Measurements from ENCODE around the gene LRRTM4. TPM values are rescaled to one million over a fixed set of nuclear protein-coding genes. Genes with fewer than 3 reads are reported as not detected.
"Not testable (repeated sequence)": the region's sequence is repeated elsewhere in the genome, so short reads cannot be mapped to it uniquely, and the experiment has no call there.

LRRTM4 gene
- total RNA-seq, 4 donors from 2014 or later = 0.51 TPM; not detected in 3

DNA sequence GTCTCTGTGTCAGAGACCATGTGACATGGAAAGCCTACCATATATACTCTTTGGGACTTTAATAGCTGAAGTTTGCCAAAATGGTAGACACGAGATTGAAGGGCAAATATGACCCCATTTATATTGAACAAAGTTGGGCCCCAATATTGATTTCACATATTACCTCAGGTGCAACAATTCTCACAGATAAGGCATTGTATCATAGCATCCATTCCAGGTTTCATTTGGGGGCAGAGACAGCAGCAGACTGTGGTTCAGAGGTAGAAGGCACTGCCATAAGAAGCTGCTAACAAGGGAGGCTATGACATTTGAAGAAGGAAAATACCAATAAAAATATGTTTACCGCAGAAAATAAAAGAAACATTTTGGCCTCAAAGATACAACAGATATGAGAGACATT is 419.2 kb downstream of the LRRTM4 start:
- intact Hi-C loops (cut with DNase I; ENCODE audit: low total_unique reads) = no loop called here
- 70 to 75% methylated on average over 2 of the region's 2 CpGs for WGBS, 2 donors
- no peak for DNase-seq (ENCODE audit: low spot score in 2 of 2)
- H3K4me3 ChIP-seq (ENCODE audit: low read depth, poor library complexity, severe bottlenecking) = no peak overlapping the region
- no peak for TF ChIP-seq POLR2A (IDR thresholded peaks at IDR 0.05)
- TF ChIP-seq, protein P1, sequence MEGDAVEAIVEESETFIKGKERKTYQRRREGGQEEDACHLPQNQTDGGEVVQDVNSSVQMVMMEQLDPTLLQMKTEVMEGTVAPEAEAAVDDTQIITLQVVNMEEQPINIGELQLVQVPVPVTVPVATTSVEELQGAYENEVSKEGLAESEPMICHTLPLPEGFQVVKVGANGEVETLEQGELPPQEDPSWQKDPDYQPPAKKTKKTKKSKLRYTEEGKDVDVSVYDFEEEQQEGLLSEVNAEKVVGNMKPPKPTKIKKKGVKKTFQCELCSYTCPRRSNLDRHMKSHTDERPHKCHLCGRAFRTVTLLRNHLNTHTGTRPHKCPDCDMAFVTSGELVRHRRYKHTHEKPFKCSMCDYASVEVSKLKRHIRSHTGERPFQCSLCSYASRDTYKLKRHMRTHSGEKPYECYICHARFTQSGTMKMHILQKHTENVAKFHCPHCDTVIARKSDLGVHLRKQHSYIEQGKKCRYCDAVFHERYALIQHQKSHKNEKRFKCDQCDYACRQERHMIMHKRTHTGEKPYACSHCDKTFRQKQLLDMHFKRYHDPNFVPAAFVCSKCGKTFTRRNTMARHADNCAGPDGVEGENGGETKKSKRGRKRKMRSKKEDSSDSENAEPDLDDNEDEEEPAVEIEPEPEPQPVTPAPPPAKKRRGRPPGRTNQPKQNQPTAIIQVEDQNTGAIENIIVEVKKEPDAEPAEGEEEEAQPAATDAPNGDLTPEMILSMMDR (IDR thresholded peaks at IDR 0.05) = no peak

DNA sequence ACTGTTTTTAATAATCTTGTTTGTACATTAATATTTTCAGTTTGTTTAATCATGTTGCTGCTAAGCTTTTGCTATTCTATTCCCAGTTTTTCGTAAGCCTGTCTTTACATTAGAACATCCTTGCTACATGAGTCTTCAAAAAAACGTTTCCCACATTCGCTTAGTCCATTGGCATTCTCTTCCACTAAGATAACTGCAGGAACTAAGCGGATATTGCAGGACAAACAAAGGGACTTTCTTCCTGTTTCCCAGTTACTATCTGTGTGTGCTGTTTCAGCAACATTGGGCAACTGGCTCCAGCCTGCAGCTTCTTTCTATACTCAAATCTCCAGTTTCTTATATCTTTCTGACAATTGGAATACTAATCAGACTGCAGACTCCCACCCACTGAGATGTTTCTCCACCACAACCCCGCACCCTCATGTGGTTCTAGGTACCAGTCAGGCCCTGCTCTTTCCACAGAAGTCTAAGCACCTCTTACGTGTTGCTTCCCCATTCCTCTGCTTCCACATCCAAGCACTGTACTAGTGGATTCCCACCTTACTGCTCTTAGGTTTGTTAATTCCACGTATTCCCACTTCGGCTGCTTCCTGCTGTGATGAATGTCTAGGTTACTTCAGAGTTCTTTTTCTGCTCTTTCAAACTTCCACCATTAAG is 420.3 kb downstream of the LRRTM4 start:
- H3K4me3 ChIP-seq (ENCODE audit: low read depth, poor library complexity, severe bottlenecking) = no peak overlapping the region
- intact Hi-C loops (cut with DNase I; ENCODE audit: low total_unique reads) = no loop called here
- TF ChIP-seq, protein P1 (IDR thresholded peaks at IDR 0.05) = no peak
- TF ChIP-seq POLR2A (IDR thresholded peaks at IDR 0.05) = no peak
- 85 to 86% methylated on average over 8 of the region's 8 CpGs for WGBS, 2 donors
- DNase-seq (ENCODE audit: low spot score in 2 of 2) = no peak

DNA sequence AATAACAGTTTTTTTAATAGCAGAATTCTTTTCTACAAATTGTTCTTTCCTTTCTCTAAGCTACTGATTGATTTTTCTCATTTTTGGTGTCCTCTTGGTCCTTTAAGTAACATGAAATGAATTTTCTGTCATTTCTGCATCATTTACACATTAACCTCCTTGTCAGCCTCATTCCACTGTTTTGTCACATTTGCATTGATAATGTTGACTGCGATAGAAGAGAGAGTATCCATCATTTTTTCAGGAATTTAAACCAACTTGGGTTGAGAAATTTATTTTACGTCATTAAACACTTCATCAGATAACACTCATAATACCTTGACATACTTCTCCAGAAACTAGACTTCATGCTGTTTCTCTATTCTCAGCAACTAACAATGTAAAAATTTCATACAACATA is 422.2 kb downstream of the LRRTM4 start:
- H3K4me3 ChIP-seq (ENCODE audit: low read depth, poor library complexity, severe bottlenecking) = no peak overlapping the region
- TF ChIP-seq, protein P1 (IDR thresholded peaks at IDR 0.05) = no peak
- TF ChIP-seq POLR2A (IDR thresholded peaks at IDR 0.05) = no peak
- WGBS, 2 donors = 87 to 88% methylated on average over 2 of the region's 2 CpGs
- no peak for DNase-seq (ENCODE audit: low spot score in 2 of 2)
- intact Hi-C loops (cut with DNase I; ENCODE audit: low total_unique reads) = no loop called here

DNA sequence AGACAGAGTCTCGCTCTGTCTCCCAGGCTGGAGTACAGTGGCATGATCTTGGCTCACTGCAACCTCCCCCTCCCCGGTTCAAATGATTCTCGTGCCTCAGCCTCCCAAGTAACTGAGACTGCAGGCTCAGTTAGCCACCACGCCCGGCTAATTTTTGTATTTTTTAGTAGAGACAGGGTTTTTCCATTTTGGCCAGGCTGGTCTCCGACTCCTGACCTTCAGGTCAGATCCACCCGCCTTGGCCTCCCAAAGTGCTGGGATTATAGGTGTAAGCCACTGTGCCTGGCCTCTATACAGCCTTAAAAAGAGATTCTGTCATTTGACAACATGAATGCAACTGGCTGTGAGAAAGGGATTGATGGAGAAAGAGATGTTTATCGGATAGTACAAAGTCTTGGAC is 426.7 kb downstream of the LRRTM4 start:
- DNase-seq (ENCODE audit: low spot score in 2 of 2); intact Hi-C loops (cut with DNase I; ENCODE audit: low total_unique reads); H3K4me3 ChIP-seq (ENCODE audit: low read depth, poor library complexity, severe bottlenecking): not testable (repeated sequence)
- 85 to 88% methylated on average over 8 of the region's 8 CpGs for WGBS, 2 donors

DNA sequence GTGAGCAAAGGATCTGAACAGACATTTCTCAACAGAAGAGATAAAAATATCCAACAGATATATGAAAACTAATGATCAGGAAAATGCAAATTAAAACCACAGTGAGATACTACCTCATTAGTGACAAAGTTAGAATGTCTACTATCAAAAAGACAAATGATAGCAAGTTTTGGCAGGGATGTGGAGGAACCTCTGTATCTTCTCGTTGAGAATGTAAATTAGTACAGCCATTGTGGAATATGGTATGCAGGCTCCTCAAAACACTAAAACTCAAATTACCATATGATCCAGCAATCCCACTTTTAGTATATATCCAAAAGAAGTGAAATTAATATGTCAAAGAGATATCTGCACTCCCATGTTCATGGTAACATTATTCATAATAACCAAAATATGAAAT is 427.1 kb downstream of the LRRTM4 start:
- H3K4me3 ChIP-seq (ENCODE audit: low read depth, poor library complexity, severe bottlenecking) = no peak overlapping the region
- intact Hi-C loops (cut with DNase I; ENCODE audit: low total_unique reads) = no loop called here
- 51 to 56% methylated on average over 1 of the region's 1 CpG for WGBS, 2 donors
- no peak for DNase-seq (ENCODE audit: low spot score in 2 of 2)
- TF ChIP-seq POLR2A (IDR thresholded peaks at IDR 0.05) = no peak

DNA sequence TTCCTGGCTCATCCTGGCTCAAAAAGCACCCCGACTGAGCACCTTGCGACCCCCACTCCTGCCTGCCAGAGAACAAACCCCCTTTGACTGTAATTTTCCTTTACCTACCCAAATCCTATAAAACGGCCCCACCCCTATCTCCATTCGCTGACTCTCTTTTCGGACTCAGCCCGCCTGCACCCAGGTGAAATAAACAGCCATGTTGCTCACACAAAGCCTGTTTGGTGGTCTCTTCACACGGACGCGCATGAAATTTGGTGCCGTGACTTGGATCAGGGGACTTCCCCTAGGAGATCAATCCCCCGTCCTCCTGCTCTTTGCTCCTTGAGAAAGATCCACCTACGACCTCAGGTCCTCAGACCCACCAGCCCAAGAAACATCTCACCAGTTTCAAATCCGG is 433.8 kb downstream of the LRRTM4 start:
- WGBS, 2 donors = 19 to 33% methylated on average over 13 of the region's 13 CpGs
- DNase-seq (ENCODE audit: low spot score in 2 of 2); intact Hi-C loops (cut with DNase I; ENCODE audit: low total_unique reads); H3K4me3 ChIP-seq (ENCODE audit: low read depth, poor library complexity, severe bottlenecking): not testable (repeated sequence)

DNA sequence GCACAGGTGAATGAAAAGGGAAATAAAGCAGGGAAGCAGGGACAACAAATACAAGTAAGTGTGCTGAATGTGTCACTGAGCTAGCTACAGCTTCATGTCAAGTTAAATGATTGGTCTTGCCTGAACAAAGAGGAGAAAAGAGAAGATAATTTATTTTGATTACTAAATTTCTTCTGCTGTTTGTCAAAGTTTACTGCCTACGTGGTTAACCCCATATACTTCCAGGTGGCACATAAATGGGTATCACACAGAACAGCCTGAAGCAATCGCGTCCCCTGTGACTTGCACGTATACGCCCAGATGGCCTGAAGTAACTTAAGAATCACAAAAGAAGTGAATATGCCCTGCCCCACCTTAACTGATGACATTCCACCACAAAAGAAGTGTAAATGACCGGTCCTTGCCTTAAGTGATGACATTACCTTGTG is 434.2 kb downstream of the LRRTM4 start:
- no peak for TF ChIP-seq POLR2A (IDR thresholded peaks at IDR 0.05)
- TF ChIP-seq, protein P1 (IDR thresholded peaks at IDR 0.05) = no peak
- WGBS, 2 donors = 16 to 29% methylated on average over 6 of the region's 6 CpGs
- H3K4me3 ChIP-seq (ENCODE audit: low read depth, poor library complexity, severe bottlenecking) = no peak overlapping the region
- intact Hi-C loops (cut with DNase I; ENCODE audit: low total_unique reads) = no loop called here
- DNase-seq (ENCODE audit: low spot score in 2 of 2) = no peak

Data from lower leg skin (tissue), 4 donors.